ENCODE data around the gene GALNT6.
"Not testable (repeated sequence)": the region's sequence is repeated elsewhere in the genome, so short reads cannot be mapped to it uniquely, and the experiment has no call there.

The GALNT6 gene

DNA sequence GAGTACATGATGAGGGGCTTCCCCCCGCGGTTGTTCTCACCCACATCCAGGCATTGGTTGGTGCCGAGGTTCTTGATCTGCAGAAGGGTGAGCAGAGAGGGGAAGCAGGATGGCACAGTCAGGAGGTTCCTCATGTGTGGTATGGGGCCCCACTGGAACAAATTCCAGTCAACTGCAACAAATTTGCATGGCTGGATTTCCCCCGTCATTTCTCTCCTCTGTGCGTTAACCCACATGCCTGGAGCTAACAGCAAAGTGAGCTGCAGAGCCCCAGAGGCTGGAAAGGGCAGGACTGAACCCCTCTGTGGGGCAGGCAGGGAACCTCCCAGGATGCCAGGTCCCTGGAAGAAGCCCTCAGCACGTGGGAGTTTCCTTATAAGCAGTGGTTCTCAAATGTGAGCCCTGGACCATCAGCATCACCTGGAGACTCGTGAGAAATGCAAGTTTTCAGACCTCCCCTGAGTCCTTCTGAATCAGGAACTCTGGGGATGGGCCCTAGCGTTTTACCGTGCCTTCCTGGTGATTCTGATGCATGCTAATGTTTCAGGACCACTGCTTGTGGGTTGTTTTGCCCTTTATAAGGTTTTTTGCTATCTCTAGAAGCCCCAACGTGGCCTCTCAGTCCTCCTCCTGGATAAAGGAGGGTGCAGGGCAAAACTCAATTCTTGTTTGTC, 33.7 kb downstream of the GALNT6 start:
- DNase-seq (ENCODE audit: low spot score): no peak

DNA sequence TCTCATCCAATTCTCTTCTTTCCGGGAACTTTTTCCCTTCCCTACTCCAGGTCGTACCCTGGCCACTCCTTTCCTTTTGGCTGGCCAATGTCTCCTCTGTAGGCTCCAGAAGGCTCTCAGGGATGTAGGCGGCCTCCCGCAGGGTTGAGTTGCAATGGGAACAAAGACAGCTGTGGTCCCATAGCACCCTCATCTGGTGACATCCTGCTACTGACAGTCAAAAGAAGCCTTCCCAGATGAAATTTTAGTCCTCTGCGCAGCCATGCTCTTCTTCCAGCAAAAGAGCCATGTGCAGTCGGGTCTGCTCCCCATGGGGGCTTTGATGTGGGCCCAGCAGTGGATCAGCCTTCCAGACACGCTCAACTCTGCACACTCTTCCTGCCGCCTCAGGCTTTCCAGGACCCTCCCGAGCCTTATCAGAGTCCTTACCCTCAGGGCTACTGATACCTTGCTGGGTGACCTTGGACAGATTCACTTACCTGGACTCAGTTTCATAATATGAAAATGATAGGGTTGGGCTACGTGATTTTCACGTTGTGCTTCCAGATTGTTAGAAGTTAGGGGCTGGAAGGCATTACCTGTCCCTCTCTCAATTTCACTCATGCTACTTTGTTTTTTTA, 39.2 kb downstream of the GALNT6 start:
- peak; percentile 77 for DNase-seq (ENCODE audit: low spot score)

DNA sequence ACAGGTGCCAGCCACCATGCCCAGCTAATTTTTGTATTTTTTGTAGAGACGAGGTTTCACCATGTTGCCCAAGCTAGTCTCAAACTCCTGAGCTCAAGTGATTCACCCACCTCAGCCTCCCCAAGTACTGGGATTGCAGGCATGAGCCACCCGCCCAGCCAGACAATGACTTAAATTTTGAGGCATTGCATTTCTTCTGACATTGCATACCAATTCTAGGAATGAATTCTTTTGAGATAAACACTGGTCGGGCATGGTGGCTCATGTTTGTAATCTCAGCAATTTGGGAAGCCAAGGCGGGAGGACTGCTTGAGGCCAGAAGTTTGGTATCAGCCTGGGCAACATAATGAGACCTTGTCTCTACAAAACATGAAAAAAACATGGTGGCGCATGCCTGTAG, 42.2 kb downstream of the GALNT6 start:
- DNase-seq (ENCODE audit: low spot score): peak; percentile 35

GRCh38 chr12:51348116-51348515, 43.1 kb downstream of the GALNT6 start:
- no peak for DNase-seq (ENCODE audit: low spot score)

DNA sequence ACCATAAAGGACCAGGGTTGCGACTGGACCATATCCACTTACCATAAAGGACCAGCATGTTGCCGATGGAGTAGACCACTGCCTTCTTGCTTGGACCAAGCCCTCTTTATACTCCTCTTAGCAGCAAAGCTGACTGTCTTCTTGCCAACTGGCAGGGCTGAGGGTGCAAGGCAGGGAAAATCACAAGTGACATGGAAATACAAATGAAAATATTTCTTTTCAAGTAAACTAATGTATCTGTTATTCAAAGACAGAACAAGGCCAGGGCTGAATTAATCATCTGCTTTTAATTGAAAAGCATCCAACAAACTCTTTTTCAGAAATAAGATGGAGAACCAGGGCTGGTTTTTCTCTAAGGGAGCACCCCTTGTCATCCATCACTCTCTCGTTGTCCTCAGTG, 44.6 kb downstream of the GALNT6 start, which contains the start of gene CELA1:
Gene CELA1 (minus strand): TSS at position 99 of the 400 bp plus-strand sequence. CDS start 41 bp downstream, at position 58.
- DNase-seq (ENCODE audit: low spot score): peak; percentile 29

GRCh38 chr12:51345681-51346080, 45.5 kb downstream of the GALNT6 start:
- peak; percentile 41 for DNase-seq (ENCODE audit: low spot score)

DNA sequence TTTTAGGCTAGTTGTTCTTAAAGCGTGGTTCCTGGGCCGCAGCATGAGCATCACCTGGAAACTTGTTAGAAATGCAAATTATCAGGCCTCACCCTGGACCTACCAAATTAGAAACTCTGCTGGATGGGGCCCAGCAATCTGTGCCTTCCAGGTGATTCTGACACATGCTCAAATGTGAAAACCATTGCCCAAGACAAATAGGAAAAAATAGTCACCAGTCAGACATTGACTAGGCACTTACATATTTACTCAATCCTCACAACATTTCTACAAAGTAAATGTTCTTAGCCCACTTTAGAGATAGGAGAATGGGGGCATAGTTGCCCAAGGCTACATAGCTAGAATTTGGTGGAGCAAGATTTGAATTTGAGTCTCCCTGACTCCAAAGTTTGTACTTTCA, 48.0 kb downstream of the GALNT6 start:
- DNase-seq (ENCODE audit: low spot score): no peak

DNA sequence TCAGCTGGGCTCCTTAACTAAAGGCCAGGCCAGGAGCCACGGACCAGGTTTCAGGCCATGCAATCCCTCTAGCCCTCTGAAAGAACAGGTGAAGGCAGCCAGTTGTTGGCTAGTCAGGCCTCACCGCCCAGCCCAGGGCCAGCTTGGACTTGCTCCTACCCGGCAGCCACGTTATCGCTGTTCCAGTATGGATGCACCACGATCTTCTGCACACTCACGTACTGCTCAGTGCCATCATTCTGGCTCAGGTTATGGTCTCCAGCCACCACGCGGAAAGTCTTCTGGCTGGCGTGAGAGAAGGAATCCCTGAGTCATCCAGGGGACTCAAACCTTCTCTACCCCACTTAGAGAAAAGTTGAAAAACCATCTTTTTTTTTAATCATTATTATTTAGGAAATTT, 48.8 kb downstream of the GALNT6 start:
- DNase-seq (ENCODE audit: low spot score): no peak

DNA sequence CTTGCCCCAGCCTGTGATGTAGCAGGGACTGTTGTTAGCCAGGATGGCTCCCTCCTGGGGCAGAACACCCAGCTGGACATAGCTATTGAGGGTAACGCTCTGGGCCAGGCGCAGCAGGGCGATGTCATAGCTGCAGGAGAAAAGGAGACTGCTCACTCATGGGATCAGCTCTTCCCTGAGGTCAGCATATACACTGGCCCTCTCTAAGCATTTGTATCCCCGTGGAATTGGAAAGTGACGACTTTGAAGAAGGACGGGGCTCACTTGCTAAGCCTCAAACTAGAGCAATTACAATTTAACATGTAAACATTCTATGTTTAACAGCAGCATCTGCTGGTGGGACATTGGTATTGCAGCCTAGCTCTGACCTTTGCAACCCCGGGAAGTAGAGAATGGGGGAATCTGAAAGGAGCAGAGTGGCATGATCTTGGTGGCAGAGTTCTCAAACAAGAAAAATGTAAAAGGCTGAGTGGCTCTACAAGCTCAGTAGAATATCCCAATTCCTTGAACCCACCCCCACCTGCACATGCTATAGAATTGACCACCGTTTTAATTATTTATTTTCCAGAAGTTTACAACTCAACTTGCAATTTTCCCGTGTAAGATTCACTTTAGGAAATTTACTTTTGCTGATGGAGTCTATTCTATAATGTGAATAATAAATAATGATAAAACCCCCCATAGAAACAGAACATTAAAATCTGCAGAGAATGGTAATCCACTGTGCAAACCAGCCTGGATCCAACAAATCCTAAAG, 49.8 kb downstream of the GALNT6 start:
- peak; percentile 82 for DNase-seq (ENCODE audit: low spot score)

- DNase-seq (ENCODE audit: low spot score): no peak
Observed at GRCh38 chr12:51339750-51340149, 51.5 kb downstream of the GALNT6 start.

DNA sequence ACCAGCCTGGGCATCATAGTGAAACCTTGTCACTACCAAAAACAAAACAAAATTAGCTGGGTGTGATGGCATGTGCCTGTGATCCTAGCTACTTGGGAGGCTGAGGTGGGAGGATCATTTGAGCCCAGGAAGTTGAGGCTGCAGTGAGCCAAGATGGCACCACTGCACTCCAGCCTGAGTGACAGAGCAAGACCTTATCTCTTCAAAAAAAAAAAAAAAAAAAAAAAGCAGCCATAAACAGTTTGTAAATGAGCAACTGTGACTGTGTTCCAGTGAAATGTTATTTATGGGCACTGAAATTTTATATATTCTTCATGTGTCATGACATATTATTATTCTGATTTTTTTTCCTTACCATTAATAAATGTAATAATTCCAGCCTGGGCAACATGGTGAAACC, 53.9 kb downstream of the GALNT6 start:
- not testable (repeated sequence) for DNase-seq (ENCODE audit: low spot score)

GRCh38 chr12:51335931-51336330, 55.3 kb downstream of the GALNT6 start:
- DNase-seq (ENCODE audit: low spot score): no peak

- DNase-seq (ENCODE audit: low spot score): no peak
Observed at GRCh38 chr12:51334764-51335163, 56.4 kb downstream of the GALNT6 start.

DNA sequence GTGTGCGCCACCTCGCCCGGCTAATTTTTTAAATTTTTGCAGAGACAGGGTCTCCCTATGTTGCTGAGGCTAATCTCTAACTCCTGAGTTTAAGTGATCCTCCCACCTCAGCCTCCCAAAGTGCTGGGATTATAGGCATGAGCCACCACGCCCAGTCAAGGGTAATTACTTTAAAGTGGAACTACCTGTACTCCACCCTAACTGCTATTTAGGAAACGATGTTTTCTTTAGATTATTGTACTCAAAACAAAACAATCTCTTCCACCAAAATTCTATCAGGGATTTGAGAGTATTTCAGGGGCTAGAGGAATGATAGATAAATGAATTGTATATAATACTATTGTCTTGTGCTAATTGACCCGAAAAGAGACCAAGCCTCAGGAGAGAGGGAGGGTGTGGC, 57.7 kb downstream of the GALNT6 start:
- no peak for DNase-seq (ENCODE audit: low spot score)

GRCh38 chr12:51330186-51330585, 61.0 kb downstream of the GALNT6 start:
- DNase-seq (ENCODE audit: low spot score): no peak

DNA sequence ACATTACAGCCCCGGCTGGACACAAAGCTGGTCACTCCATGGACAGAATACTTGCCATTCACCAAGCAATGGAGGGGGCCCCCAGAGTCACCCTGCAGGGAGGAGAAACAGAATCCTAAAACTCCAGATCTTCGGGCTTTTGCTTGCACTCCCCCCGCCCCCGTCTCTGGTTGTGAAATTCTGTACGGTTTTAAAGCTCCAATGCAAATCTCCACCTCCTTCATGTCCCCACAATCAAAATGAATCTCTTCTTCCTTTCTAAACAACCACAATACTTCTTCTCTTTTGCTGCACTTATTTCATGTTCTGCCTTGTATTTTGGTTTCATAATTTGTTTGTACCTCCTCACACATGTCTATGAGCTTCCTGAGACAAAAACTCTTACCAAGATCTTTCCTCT, 61.5 kb downstream of the GALNT6 start:
- DNase-seq (ENCODE audit: low spot score): no peak

DNA sequence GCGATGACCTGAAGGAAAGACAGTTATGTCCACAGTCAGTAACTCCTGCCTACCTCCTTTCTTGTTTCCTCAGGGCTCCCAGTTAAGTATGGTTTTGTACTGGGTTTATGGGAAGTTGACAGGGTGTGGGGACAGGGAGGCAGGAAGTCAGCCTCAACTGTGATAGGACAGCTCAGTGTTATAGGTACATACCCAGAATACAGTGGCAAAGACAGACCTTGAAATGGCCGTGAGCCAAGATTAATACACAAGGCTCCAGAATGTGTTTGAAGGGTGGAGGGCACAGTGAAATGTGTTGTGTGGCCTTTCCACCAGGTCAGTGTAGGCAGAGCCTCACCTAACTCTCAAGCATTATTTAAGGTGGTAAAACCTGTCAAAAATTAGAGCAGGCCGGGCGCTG, 62.6 kb downstream of the GALNT6 start:
- no peak for DNase-seq (ENCODE audit: low spot score)

DNA sequence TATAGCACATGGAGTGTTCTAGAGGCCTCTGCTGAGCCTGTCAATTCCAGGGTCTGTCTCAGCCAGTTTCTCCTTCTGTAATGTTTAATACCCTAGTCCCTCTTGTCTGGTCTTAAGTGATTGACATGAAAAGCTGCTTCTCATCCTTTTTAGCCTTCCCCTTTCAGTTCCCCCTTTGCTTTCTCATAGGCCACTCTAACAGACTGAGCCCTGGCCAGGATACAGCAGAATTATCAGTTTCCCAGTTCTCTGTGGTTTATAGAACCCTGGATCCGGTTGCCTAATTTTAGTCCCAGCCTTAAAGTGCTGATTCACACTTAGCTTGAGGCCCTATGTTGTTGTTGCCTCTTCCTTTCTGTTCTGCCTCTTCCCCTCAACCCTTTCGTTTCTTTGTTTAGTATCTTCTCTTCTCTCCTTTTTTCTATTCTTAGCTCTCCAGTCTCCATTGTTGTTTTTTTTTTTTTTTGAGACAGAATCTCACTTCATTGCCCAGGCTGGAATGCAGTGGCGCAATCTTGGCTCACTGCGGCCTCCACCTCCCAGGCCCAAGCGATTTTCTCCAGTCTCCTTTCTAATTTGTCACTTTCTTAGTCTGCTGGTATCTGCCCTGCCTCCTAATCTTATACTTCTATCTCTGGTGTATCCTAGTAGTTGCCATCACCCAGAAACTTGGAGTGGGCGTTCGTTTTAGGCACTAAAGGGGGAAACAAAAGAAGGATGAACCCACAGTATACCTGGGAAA, 64.3 kb downstream of the GALNT6 start:
- peak; percentile 79 for DNase-seq (ENCODE audit: low spot score)

DNA sequence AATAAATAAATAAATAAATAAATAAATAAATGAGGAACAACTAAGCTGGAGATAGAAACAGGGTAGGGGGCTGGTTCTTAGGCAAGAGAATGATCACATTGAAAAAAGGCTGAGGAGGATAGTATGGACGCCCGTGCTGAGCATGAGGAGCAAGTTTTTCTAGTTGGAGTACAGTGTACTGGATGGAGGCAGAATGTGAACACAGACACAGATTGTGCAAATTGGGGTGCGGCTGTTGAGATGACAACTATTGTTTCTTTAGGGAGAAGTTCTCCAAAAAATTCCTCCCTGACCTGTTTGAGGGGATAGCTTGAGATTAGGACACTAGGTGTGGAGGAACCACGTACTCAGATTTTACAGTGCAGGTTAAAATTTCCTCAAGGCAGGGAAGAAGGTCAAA, 66.3 kb downstream of the GALNT6 start:
- DNase-seq (ENCODE audit: low spot score): no peak

- no peak for DNase-seq (ENCODE audit: low spot score)
Observed at GRCh38 chr12:51323966-51324895, 67.0 kb downstream of the GALNT6 start, which contains the start of gene BIN2. Gene BIN2 (minus strand): TSS chr12:51324174. CDS start chr12:51324102, 72 bp downstream.

- DNase-seq (ENCODE audit: low spot score): no peak
Observed at GRCh38 chr12:51323317-51323960, 67.8 kb downstream of the GALNT6 start.
